Measurements from ENCODE around the gene AKAP8L.
A peak's percentile ranks its signal among the peaks of the same experiment; 100 is the strongest.

The AKAP8L gene

DNA sequence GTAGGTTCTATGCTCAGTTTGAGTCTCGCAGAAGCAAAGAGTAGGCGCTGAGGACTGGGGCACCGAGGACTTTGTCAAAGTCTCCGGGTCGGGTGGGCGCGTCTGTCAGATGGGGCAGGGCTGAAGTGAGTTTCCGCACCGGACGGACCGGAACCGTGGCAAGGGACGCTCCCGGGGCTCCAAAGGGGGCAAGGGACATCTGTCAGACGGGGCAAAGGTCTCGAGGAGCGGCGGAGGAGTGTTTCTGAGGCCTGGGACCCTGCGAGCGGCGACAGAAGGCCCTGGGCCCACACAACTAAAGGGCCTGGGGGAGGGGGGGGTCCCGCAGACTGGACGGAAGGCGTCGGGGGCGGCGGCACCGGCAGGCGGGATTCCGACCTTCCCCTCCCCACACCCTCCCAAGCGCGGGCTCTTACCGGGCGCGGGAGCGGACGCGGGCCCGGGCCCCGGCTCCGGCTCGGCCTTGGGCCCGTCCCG lies 13.3 kb upstream of the AKAP8L start:
- H3K27me3 ChIP-seq (replicated peaks; ENCODE audit: control insufficient read depth, insufficient read depth, low read length): no peaks in the 10 kb centered on the region
- DNase-seq (ENCODE audit: extremely low read depth, insufficient read length): peak; percentile 37
- TF ChIP-seq, protein P1, sequence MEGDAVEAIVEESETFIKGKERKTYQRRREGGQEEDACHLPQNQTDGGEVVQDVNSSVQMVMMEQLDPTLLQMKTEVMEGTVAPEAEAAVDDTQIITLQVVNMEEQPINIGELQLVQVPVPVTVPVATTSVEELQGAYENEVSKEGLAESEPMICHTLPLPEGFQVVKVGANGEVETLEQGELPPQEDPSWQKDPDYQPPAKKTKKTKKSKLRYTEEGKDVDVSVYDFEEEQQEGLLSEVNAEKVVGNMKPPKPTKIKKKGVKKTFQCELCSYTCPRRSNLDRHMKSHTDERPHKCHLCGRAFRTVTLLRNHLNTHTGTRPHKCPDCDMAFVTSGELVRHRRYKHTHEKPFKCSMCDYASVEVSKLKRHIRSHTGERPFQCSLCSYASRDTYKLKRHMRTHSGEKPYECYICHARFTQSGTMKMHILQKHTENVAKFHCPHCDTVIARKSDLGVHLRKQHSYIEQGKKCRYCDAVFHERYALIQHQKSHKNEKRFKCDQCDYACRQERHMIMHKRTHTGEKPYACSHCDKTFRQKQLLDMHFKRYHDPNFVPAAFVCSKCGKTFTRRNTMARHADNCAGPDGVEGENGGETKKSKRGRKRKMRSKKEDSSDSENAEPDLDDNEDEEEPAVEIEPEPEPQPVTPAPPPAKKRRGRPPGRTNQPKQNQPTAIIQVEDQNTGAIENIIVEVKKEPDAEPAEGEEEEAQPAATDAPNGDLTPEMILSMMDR (IDR thresholded peaks at IDR 0.05; ENCODE audit: insufficient read depth, low read length, poor library complexity, severe bottlenecking): no peak
- peak overlapping the region; percentile 88 for H3K4me3 ChIP-seq (replicated peaks; ENCODE audit: low read depth, low read length)
- peaks cover 13% of the 10 kb centered on the region for H3K36me3 ChIP-seq (ENCODE audit: control insufficient read depth, insufficient read depth, low read length)

DNA sequence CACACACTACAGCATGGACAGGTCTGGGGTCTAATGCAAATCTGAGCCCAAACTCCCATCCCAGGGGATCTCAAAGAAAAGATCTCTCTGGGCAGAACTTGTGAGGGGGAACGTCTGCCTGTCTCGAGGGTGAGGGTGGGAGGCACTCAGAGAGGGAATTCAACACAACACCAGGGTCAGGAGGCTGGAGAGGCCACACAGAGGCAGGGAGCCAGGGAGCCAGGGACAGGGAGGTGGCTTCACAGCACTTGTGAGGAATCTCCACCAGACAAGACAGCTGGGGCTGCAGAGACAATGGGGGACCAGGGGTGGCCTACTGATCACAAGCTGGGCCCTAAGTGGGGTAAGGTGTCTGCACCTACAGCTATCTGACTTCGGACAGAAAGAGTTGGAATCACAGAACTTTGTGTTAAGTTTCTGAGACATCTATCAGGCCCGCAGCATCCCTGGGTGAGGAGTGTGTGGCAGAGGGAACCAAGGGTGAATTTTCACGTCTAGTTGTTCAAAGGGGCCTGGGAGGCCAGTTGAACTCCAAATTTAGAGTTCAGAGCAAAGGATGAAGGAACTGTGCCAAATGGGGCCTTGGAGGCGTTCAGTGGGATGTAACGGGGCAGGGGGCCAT lies 12.7 kb upstream of the AKAP8L start:
- TF ChIP-seq, protein P1 (IDR thresholded peaks at IDR 0.05; ENCODE audit: insufficient read depth, low read length, poor library complexity, severe bottlenecking): no peak
- Histone ChIP-seq H3K27me3 (replicated peaks; ENCODE audit: control insufficient read depth, insufficient read depth, low read length) (no peaks in the 10 kb centered on the region), H3K4me3 (replicated peaks; ENCODE audit: low read depth, low read length) (peak overlapping the region; percentile 88), H3K36me3 (ENCODE audit: control insufficient read depth, insufficient read depth, low read length) (peaks cover 18% of the 10 kb centered on the region)
- no peak for DNase-seq (ENCODE audit: extremely low read depth, insufficient read length)

DNA sequence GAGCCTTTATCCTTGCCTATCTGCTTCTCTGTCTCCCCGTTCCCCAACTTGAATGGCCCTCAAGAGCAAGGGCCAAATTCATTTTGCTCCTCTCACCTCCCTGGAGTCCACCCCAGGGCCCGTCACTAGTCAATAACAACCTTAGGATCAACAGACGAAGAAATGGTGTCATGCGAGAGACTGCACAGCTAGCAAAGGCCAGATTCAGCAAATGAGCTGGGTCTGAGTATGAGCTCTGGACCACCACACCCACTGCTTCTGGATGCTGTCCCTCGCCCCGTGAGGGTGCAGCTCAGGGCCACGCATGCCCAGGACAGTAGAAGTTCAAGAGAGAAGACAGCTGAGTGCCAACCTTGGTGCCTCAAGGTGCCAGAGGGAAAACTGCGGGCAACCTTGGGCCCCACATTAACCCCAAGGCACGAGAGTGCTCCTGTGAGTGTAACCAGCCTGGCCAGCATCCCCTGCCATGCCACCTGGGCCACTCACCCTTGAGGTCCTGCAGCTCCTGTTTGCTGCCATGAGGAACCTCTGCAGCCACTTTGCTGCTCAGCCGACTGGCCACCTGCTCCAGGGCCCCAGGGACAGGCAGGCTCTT lies 11.8 kb upstream of the AKAP8L start:
- peaks cover 23% of the 10 kb centered on the region for H3K36me3 ChIP-seq (ENCODE audit: control insufficient read depth, insufficient read depth, low read length)
- peak overlapping the region; percentile 25 for H3K4me3 ChIP-seq (replicated peaks; ENCODE audit: low read depth, low read length)

DNA sequence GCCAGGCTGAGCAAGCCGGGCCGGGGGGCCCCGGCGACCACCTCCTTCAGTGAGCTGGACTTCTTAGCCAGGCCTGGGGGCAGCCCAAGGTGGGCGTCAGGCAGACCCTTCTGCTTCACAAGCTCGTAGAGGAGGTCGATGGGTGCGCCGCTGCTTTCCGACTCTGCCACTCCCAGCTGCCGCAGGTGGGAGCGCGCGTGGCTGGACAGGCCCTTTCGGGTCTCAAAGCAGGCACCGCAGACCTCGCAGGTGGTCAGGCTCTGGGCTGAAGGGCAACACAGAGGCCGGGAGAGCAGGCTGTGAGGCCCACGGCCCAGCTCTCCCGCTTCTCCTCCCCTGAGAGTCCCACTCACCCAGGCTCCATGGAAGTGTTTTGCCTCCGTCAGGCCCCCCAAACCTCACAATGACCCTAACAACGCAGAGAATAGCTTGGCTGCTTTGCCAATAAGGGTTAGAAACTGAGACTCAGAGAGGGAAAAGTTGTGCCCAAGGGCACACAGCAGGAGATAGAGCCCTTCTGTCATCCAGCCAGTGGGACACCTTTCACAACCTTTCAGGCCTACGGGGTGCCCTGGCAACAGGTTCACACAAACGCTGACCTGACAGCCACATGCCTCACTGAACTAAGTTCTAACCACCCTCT lies 11.2 kb upstream of the AKAP8L start:
- H3K36me3 ChIP-seq (ENCODE audit: control insufficient read depth, insufficient read depth, low read length): peaks cover 27% of the 10 kb centered on the region
- no peak for DNase-seq (ENCODE audit: extremely low read depth, insufficient read length)
- TF ChIP-seq, protein P1 (IDR thresholded peaks at IDR 0.05; ENCODE audit: insufficient read depth, low read length, poor library complexity, severe bottlenecking): no peak
- no peak overlapping the region for H3K4me3 ChIP-seq (replicated peaks; ENCODE audit: low read depth, low read length)
- no peaks in the 10 kb centered on the region for H3K27me3 ChIP-seq (replicated peaks; ENCODE audit: control insufficient read depth, insufficient read depth, low read length)

More for the DNA sequence above, 11.8 kb upstream of the AKAP8L start:
- TF ChIP-seq, protein P1 (IDR thresholded peaks at IDR 0.05; ENCODE audit: insufficient read depth, low read length, poor library complexity, severe bottlenecking): no peak
- H3K27me3 ChIP-seq (replicated peaks; ENCODE audit: control insufficient read depth, insufficient read depth, low read length): no peaks in the 10 kb centered on the region
- DNase-seq (ENCODE audit: extremely low read depth, insufficient read length): no peak

DNA sequence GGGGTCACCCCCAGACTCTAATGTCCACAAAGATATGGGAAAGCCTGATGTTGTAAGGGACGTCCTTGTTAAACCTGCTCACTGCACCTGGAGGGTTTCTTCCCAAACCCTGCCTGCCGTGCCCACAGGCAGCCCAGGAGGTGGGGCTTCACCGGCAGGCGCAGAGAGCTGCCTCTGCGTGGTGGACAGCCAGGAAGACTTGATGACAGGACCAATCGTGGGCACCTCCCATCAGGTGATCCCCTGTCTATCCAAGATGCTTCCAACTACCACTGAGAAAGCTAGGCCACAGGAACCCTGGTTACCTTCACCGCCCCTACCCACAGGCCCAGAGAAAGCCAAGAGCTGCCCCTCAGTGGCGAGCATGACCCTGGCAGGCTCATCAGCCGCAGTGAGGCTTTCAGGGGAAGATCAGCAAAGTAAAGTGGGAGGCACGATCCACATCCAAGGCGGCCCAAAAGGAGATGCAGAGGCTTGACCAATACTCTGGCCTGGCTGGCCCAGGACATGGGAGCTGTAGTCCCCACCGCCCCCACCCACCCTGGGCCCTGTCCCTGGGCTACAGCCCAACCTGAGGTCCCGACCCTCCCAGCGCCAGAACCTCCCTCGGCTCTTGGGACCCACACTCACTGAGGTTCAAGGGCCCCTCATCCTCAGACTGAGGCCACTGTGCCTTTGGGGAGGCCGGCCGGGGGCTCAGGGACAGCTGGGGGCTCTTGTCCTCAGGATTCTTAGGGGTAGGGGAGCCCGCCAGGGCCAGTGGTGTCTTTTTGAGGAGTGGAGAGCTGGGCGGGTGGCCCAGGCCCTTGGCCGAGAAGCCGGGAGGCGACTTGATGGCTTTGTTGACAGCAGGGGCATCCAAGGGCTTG lies 10.4 kb upstream of the AKAP8L start:
- no peaks in the 10 kb centered on the region for H3K27me3 ChIP-seq (replicated peaks; ENCODE audit: control insufficient read depth, insufficient read depth, low read length)
- TF ChIP-seq, protein P1 (IDR thresholded peaks at IDR 0.05; ENCODE audit: insufficient read depth, low read length, poor library complexity, severe bottlenecking): no peak
- DNase-seq (ENCODE audit: extremely low read depth, insufficient read length): no peak
- H3K4me3 ChIP-seq (replicated peaks; ENCODE audit: low read depth, low read length): no peak overlapping the region
- H3K36me3 ChIP-seq (ENCODE audit: control insufficient read depth, insufficient read depth, low read length): peaks cover 34% of the 10 kb centered on the region

Data from GM06990 (cell line).